HCT116 (cell line): ENCODE measurements around the gene TMEM117. TPM values are rescaled to one million over a fixed set of nuclear protein-coding genes. Genes with fewer than 3 reads are reported as not detected.

Experiments used
- ATAC-seq: fragments of 200-7000 bp; cut with Tn5 transposase; 2 replicates; pipeline ENCODE4 v1.9.1; 2020; ENCODE audit warnings: mild to moderate bottlenecking, moderate library complexity
- BruUV-seq: library from RNA; stranded (reverse); fragments of 400-500 nt; replicated peaks from 2 replicates; lab custom pipeline; 2021; lab: Mats Ljungman, UMichigan
- CTCF ChIA-PET: fragments of 300-600 bp; sonication (Branson Sonifier 250); formaldehyde crosslinking; loops from one replicate; lab custom pipeline; 2021; ENCODE audit warnings: antibody characterized with exemption; lab: Charles Lee
- POLR2A ChIA-PET: fragments of 300-600, 350-600 bp; sonication (Branson Sonifier 250); formaldehyde crosslinking; loops from one replicate; lab custom pipeline; 2021; ENCODE audit warnings: antibody characterized with exemption; lab: Charles Lee
- RAD21 ChIA-PET, 2 experiments: fragments of 300-600 bp; sonication (Branson Sonifier 250); formaldehyde crosslinking; loops; one replicate each; lab custom pipeline; 2023; ENCODE audit warnings: low total read pairs in 2 of 2; ENCODE audit not compliant: uncharacterized antibody in 2 of 2, unreplicated experiment in 2 of 2, low non-redundant PET in 1 of 2; lab: Charles Lee
- DNase-seq: peaks from one replicate; pipeline ENCODE4 v3.0.0-alpha.2; 2010; ENCODE audit warnings: low read depth, low spot score
- H2AFZ ChIP-seq: fragments of 200-600 bp; shearing (Covaris generic), sonication (generic); 2 replicates; pipeline ENCODE4 v1.6.1; 2017; ENCODE audit warnings: low read depth, mixed run types, mixed read lengths, antibody characterized with exemption, low read length; ENCODE audit not compliant: poor library complexity, severe bottlenecking
- H3K27ac ChIP-seq: 2 replicates; pipeline ENCODE4 v1.5.1; 2012; ENCODE audit warnings: low read depth, low read length
- H3K27me3 ChIP-seq: fragments of 200-600 bp; sonication (generic); 2 replicates; pipeline ENCODE4 v1.6.1; 2016; ENCODE audit warnings: mixed run types, low read length, mixed read lengths; ENCODE audit not compliant: insufficient read depth
- H3K36me3 ChIP-seq, 2 experiments: fragments of 200-500 bp in 1 of 2; fragments of 200-600 bp in 1 of 2; sonication (Bioruptor generic) in 1 of 2; sonication (generic) in 1 of 2; 2 replicates each; pipeline versions ENCODE4 v1.5.1 to v1.6.1; 2014 to 2016; ENCODE audit warnings: low read length in 2 of 2, inconsistent platforms in 1 of 2, mixed read lengths in 1 of 2, mixed run types in 1 of 2; ENCODE audit not compliant: insufficient read depth in 2 of 2, control insufficient read depth in 1 of 2
- H3K4me1 ChIP-seq, 2 experiments: fragments of 200-600 bp in 1 of 2; sonication (generic) in 1 of 2; 2 replicates each; pipeline versions ENCODE4 v1.5.1 to v1.6.1; 2012 to 2017; ENCODE audit warnings: low read length in 2 of 2, inconsistent platforms in 1 of 2, mild to moderate bottlenecking in 1 of 2, mixed read lengths in 1 of 2, mixed run types in 1 of 2, moderate library complexity in 1 of 2; ENCODE audit not compliant: insufficient read depth in 2 of 2, control insufficient read depth in 1 of 2
- H3K4me2 ChIP-seq: fragments of 200-600 bp; sonication (generic); 2 replicates; pipeline ENCODE4 v1.6.1; 2017; ENCODE audit warnings: mixed run types, low read length, mixed read lengths
- H3K4me3 ChIP-seq, 2 experiments: fragments of 200-600 bp in 1 of 2; sonication (generic) in 1 of 2; replicated peaks in 1 of 2; 2 replicates each; pipeline ENCODE4 v1.5.1; 2011 to 2016; ENCODE audit warnings: low read length in 2 of 2, control low read depth in 1 of 2, low read depth in 1 of 2, mild to moderate bottlenecking in 1 of 2, mixed read lengths in 1 of 2, mixed run types in 1 of 2
- H3K79me2 ChIP-seq: fragments of 200-600 bp; sonication (generic); 2 replicates; pipeline ENCODE4 v1.6.1; 2017; ENCODE audit warnings: mild to moderate bottlenecking, mixed run types, low read length, moderate library complexity, mixed read lengths; ENCODE audit not compliant: insufficient read depth
- H3K9ac ChIP-seq: fragments of 200-600 bp; sonication (generic); 2 replicates; pipeline ENCODE4 v1.6.1; 2016; ENCODE audit warnings: low read length, mixed read lengths
- H3K9me2 ChIP-seq: fragments of 200-600 bp; sonication (generic), shearing (Covaris generic); 2 replicates; pipeline ENCODE4 v1.6.1; 2017; ENCODE audit warnings: mixed run types, mild to moderate bottlenecking, moderate library complexity; ENCODE audit not compliant: insufficient read depth
- H3K9me3 ChIP-seq, 2 experiments: fragments of 200-500 bp in 1 of 2; fragments of 200-600 bp in 1 of 2; sonication (Bioruptor generic) in 1 of 2; sonication (generic) in 1 of 2; 2 replicates each; pipeline ENCODE4 v1.6.1; 2014 to 2017; ENCODE audit warnings: low read length in 2 of 2, mixed read lengths in 2 of 2, inconsistent platforms in 1 of 2, low read depth in 1 of 2, mild to moderate bottlenecking in 1 of 2, mixed run types in 1 of 2, moderate library complexity in 1 of 2; ENCODE audit not compliant: control insufficient read depth in 1 of 2, insufficient read depth in 1 of 2
- H4K20me1 ChIP-seq: fragments of 200-600 bp; sonication (generic), shearing (Covaris generic); 2 replicates; pipeline ENCODE4 v1.6.1; 2017; ENCODE audit warnings: mixed run types, mild to moderate bottlenecking, moderate library complexity; ENCODE audit not compliant: insufficient read depth
- CEBPB ChIP-seq: IDR thresholded peaks from 2 replicates; pipeline ENCODE4 v1.6.1; 2012; ENCODE audit warnings: low read depth
- ELF1 ChIP-seq: IDR thresholded peaks from 2 replicates; pipeline ENCODE4 v1.6.1; 2012; ENCODE audit warnings: low read depth, borderline replicate concordance
- EZH2phosphoT487 ChIP-seq: fragments of 200-600 bp; IDR thresholded peaks from 2 replicates; pipeline ENCODE4 v1.6.1; 2018; ENCODE audit warnings: antibody characterized with exemption, borderline replicate concordance
- JUND ChIP-seq: IDR thresholded peaks from 2 replicates; pipeline ENCODE4 v1.6.1; 2012
- POLR2A ChIP-seq: IDR thresholded peaks from 2 replicates; pipeline ENCODE4 v1.7.0; 2011; ENCODE audit warnings: borderline replicate concordance; ENCODE audit not compliant: insufficient read depth, insufficient read length; ENCODE audit errors: extremely low read depth
- POLR2AphosphoS5 ChIP-seq: IDR thresholded peaks from 2 replicates; pipeline ENCODE4 v1.6.1; 2011; ENCODE audit warnings: mild to moderate bottlenecking, low read depth, low read length, moderate library complexity
- SIN3A ChIP-seq: IDR thresholded peaks from 2 replicates; pipeline ENCODE4 v1.6.1; 2012; ENCODE audit warnings: low read depth
- ZNF274 ChIP-seq: fragments of 200-500 bp; sonication (Bioruptor generic); IDR thresholded peaks from 2 replicates; pipeline ENCODE4 v1.6.1; 2014; ENCODE audit warnings: mild to moderate bottlenecking, low read depth, low read length, inconsistent platforms
- intact Hi-C: fragments of 100-400 bp; cut with micrococcal nuclease; formaldehyde crosslinking; loops from 2 replicates; pipeline ENCODE4 v1.10.0; 2022
- total RNA-seq: library from RNA; stranded (reverse); gene quantifications from one replicate; pipeline ENCODE4 v1.2.1, GENCODE V29; 2021; ENCODE audit not compliant: unreplicated experiment
- TF ChIP-seq, protein P1 (sequence below): IDR thresholded peaks from 2 replicates; pipeline ENCODE4 v1.6.1; 2012
- TF ChIP-seq, protein P2 (sequence below): IDR thresholded peaks from 2 replicates; pipeline ENCODE4 v1.6.1; 2012; ENCODE audit warnings: low read depth

Gene TMEM117
- total RNA-seq, 1 experiment from 2014 or later = 3.6 TPM

- no peak for TF ChIP-seq SIN3A
- no peak for TF ChIP-seq ELF1
- TF ChIP-seq, protein P1, sequence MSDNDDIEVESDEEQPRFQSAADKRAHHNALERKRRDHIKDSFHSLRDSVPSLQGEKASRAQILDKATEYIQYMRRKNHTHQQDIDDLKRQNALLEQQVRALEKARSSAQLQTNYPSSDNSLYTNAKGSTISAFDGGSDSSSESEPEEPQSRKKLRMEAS = no peak
- no peak for TF ChIP-seq CEBPB
- TF ChIP-seq ZNF274 = no peak
- TF ChIP-seq POLR2A = no peak
- TF ChIP-seq EZH2phosphoT487 = no peak
Observed at GRCh38 chr12:43872396-43872795, 36.5 kb downstream of the TMEM117 start (continued).

DNA sequence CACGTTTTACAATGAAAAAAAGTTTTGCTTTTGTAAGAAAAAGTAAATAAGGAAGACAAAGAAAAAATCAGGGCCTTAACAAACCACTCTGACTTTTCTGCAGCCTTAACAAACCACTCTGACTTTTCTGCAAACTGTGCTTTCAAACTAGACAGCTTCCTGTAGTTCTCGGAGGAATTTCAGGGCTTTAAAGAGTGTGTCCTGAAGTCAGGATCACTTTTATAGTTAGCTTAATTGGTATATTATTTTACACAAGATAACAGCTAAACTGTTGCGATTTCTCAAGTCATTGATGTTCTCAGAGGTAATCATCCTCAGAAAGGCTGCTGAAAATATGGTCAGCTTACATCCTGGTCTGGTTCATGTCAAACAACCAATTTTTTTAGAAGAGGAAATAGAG is 42.2 kb downstream of the TMEM117 start:
- CTCF ChIA-PET = no interaction called here
- no peaks in the 10 kb centered on the region for H3K9me3 ChIP-seq
- no peak overlapping the region for H3K4me2 ChIP-seq
- no peaks in the 10 kb centered on the region for H3K9me2 ChIP-seq
- no peaks in the 10 kb centered on the region for H4K20me1 ChIP-seq
- H3K27ac ChIP-seq = no peak overlapping the region
- RAD21 ChIA-PET = no interaction called here
- H3K4me3 ChIP-seq = no peak overlapping the region
- H3K4me1 ChIP-seq = no peaks in the 10 kb centered on the region
- no TSS peak for BruUV-seq
- ATAC-seq (no peak), DNase-seq (no peak)
- no peaks in the 10 kb centered on the region for H3K79me2 ChIP-seq
- TF ChIP-seq POLR2AphosphoS5 (no peak), JUND (no peak)
- TF ChIP-seq, protein P2, sequence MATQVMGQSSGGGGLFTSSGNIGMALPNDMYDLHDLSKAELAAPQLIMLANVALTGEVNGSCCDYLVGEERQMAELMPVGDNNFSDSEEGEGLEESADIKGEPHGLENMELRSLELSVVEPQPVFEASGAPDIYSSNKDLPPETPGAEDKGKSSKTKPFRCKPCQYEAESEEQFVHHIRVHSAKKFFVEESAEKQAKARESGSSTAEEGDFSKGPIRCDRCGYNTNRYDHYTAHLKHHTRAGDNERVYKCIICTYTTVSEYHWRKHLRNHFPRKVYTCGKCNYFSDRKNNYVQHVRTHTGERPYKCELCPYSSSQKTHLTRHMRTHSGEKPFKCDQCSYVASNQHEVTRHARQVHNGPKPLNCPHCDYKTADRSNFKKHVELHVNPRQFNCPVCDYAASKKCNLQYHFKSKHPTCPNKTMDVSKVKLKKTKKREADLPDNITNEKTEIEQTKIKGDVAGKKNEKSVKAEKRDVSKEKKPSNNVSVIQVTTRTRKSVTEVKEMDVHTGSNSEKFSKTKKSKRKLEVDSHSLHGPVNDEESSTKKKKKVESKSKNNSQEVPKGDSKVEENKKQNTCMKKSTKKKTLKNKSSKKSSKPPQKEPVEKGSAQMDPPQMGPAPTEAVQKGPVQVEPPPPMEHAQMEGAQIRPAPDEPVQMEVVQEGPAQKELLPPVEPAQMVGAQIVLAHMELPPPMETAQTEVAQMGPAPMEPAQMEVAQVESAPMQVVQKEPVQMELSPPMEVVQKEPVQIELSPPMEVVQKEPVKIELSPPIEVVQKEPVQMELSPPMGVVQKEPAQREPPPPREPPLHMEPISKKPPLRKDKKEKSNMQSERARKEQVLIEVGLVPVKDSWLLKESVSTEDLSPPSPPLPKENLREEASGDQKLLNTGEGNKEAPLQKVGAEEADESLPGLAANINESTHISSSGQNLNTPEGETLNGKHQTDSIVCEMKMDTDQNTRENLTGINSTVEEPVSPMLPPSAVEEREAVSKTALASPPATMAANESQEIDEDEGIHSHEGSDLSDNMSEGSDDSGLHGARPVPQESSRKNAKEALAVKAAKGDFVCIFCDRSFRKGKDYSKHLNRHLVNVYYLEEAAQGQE = no peak
- no peak overlapping the region for H3K9ac ChIP-seq
- H2AFZ ChIP-seq = no peak overlapping the region
- POLR2A ChIA-PET = no interaction called here
- H3K27me3 ChIP-seq = no peaks in the 10 kb centered on the region
- intact Hi-C loops = no loop called here
- no peaks in the 10 kb centered on the region for H3K36me3 ChIP-seq
